DOHH2 (cell line): ENCODE measurements around the gene CABP4.

Experiments
- H3F3A ChIP-seq: fragments of 200-600 bp; sonication (generic), shearing (Covaris generic); 2 replicates; pipeline ENCODE4 v1.6.0; 2016; ENCODE audit warnings: antibody characterized with exemption, mild to moderate bottlenecking; ENCODE audit not compliant: control insufficient read depth, insufficient read depth
- H3K27ac ChIP-seq: fragments of 200-600 bp; sonication (generic); 2 replicates; pipeline ENCODE4 v1.5.1; 2014; ENCODE audit warnings: low read depth, mild to moderate bottlenecking, low read length, moderate library complexity
- H3K27me3 ChIP-seq: fragments of 200-600 bp; sonication (generic); 2 replicates; pipeline ENCODE4 v1.6.1; 2014; ENCODE audit warnings: mild to moderate bottlenecking, low read length, mixed read lengths; ENCODE audit not compliant: control insufficient read depth
- H3K36me3 ChIP-seq: fragments of 200-600 bp; sonication (generic); 2 replicates; pipeline ENCODE4 v1.6.1; 2014; ENCODE audit warnings: mild to moderate bottlenecking, low read length, moderate library complexity, mixed read lengths; ENCODE audit not compliant: control insufficient read depth
- H3K4me1 ChIP-seq: fragments of 200-600 bp; sonication (generic); 2 replicates; pipeline ENCODE4 v1.6.1; 2014; ENCODE audit warnings: mild to moderate bottlenecking, low read length, mixed read lengths; ENCODE audit not compliant: control insufficient read depth
- H3K4me2 ChIP-seq: fragments of 200-600 bp; sonication (generic); 2 replicates; pipeline ENCODE4 v1.6.0; 2014; ENCODE audit warnings: mild to moderate bottlenecking, low read length, moderate library complexity
- H3K4me3 ChIP-seq: fragments of 200-600 bp; sonication (generic); 2 replicates; pipeline ENCODE4 v1.5.1; 2014; ENCODE audit warnings: mild to moderate bottlenecking, low read length, mixed read lengths
- H3K79me2 ChIP-seq: fragments of 200-600 bp; sonication (generic); 2 replicates; pipeline ENCODE4 v1.6.1; 2014; ENCODE audit warnings: mild to moderate bottlenecking, low read length, mixed read lengths; ENCODE audit not compliant: control insufficient read depth
- H3K9me2 ChIP-seq: fragments of 200-600 bp; sonication (generic); replicated peaks from 2 replicates; pipeline ENCODE4 v1.6.1; 2014; ENCODE audit warnings: mild to moderate bottlenecking, low read length, mixed read lengths; ENCODE audit not compliant: control insufficient read depth
- H3K9me3 ChIP-seq: fragments of 200-600 bp; sonication (generic); 2 replicates; pipeline ENCODE4 v1.6.1; 2014; ENCODE audit warnings: antibody characterized with exemption, low read length, mixed read lengths; ENCODE audit not compliant: control insufficient read depth, insufficient read depth
- H4K20me1 ChIP-seq: fragments of 200-600 bp; sonication (generic); 2 replicates; pipeline ENCODE4 v1.6.0; 2014; ENCODE audit warnings: low read depth, mild to moderate bottlenecking, antibody characterized with exemption, low read length, moderate library complexity; ENCODE audit not compliant: control insufficient read depth, insufficient read depth
- EZH2phosphoT487 ChIP-seq: fragments of 200-600 bp; sonication (generic); IDR thresholded peaks from 2 replicates; pipeline ENCODE4 v1.6.1; 2017; ENCODE audit warnings: borderline replicate concordance, mild to moderate bottlenecking, antibody characterized with exemption, low read length, moderate library complexity, mixed read lengths
- TF ChIP-seq, protein P1 (sequence below): fragments of 200-600 bp; sonication (generic); IDR thresholded peaks from one replicate; pipeline ENCODE4 v1.5.1; 2014; ENCODE audit warnings: antibody characterized with exemption, mild to moderate bottlenecking, low read depth, low read length; ENCODE audit not compliant: poor library complexity, severe bottlenecking

Gene CABP4

GRCh38 chr11:67510023-67510345 is 54.8 kb downstream of the CABP4 start:
- H3K4me1 ChIP-seq, result peaks cover 28% of the 10 kb centered on the region
- peaks cover 24% of the 10 kb centered on the region for H3K27me3 ChIP-seq
- no peak overlapping the region for H3K4me3 ChIP-seq
- TF ChIP-seq EZH2phosphoT487, result no peak
- TF ChIP-seq, protein P1, sequence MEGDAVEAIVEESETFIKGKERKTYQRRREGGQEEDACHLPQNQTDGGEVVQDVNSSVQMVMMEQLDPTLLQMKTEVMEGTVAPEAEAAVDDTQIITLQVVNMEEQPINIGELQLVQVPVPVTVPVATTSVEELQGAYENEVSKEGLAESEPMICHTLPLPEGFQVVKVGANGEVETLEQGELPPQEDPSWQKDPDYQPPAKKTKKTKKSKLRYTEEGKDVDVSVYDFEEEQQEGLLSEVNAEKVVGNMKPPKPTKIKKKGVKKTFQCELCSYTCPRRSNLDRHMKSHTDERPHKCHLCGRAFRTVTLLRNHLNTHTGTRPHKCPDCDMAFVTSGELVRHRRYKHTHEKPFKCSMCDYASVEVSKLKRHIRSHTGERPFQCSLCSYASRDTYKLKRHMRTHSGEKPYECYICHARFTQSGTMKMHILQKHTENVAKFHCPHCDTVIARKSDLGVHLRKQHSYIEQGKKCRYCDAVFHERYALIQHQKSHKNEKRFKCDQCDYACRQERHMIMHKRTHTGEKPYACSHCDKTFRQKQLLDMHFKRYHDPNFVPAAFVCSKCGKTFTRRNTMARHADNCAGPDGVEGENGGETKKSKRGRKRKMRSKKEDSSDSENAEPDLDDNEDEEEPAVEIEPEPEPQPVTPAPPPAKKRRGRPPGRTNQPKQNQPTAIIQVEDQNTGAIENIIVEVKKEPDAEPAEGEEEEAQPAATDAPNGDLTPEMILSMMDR, result no peak
- H3K9me3 ChIP-seq, result no peaks in the 10 kb centered on the region
- no peak overlapping the region for H3K27ac ChIP-seq
- peaks cover 12% of the 10 kb centered on the region for H3K36me3 ChIP-seq
- H3K4me2 ChIP-seq, result no peak overlapping the region
- H3K79me2 ChIP-seq, result peaks cover 25% of the 10 kb centered on the region
- H4K20me1 ChIP-seq, result no peaks in the 10 kb centered on the region
- peaks cover 4% of the 10 kb centered on the region for H3F3A ChIP-seq
- no peaks in the 10 kb centered on the region for H3K9me2 ChIP-seq
